PC-9 (cell line): ENCODE results near the gene SULT1C4.

Experiments used
- CTCF ChIP-seq: fragments of 200-600 bp; sonication (generic); conservative IDR thresholded peaks from 2 replicates; pipeline ENCODE4 v1.6.1; 2017; ENCODE audit warnings: mixed run types, antibody characterized with exemption, mild to moderate bottlenecking, moderate library complexity
- EZH2 ChIP-seq: fragments of 200-600 bp; sonication (generic); IDR thresholded peaks from 2 replicates; pipeline ENCODE4 v1.8.0; 2017; ENCODE audit warnings: antibody characterized with exemption, low read depth

- TF ChIP-seq CTCF, result no peak
- TF ChIP-seq EZH2, result no peak
Observed at GRCh38 chr2:108330979-108331378, 46.8 kb upstream of the SULT1C4 start.
